ENCODE data around the gene TMEM208. TPM values are rescaled to one million over a fixed set of nuclear protein-coding genes. Genes with fewer than 3 reads are reported as not detected.

The TMEM208 gene
- total and polyA plus RNA-seq, 2 of the 13 experiments (the other 11 are each of a cell fraction or from before 2014, with no cell fraction given): 58.8 to 72.9 TPM

- TF ChIP-seq, protein P1, sequence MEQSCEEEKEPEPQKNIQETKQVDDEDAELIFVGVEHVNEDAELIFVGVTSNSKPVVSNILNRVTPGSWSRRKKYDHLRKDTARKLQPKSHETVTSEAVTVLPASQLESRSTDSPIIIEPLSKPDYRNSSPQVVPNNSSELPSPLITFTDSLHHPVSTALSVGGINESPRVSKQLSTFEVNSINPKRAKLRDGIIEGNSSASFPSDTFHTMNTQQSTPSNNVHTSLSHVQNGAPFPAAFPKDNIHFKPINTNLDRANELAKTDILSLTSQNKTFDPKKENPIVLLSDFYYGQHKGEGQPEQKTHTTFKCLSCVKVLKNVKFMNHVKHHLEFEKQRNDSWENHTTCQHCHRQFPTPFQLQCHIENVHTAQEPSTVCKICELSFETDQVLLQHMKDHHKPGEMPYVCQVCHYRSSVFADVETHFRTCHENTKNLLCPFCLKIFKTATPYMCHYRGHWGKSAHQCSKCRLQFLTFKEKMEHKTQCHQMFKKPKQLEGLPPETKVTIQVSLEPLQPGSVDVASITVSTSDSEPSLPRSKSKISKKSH (CRISPR knock-in tag; IDR thresholded peaks at IDR 0.05; ENCODE audit: borderline replicate concordance): peak; percentile 74
- TF ChIP-seq XBP1 (CRISPR knock-in tag; IDR thresholded peaks at IDR 0.05) (no peak), ZNF7 (CRISPR knock-in tag; IDR thresholded peaks at IDR 0.05) (no peak), TBX2 (CRISPR knock-in tag; IDR thresholded peaks at IDR 0.05; ENCODE audit: borderline replicate concordance) (peak; percentile 88), ARNT2 (CRISPR knock-in tag; IDR thresholded peaks at IDR 0.05; ENCODE audit: low read depth) (peak; percentile 89), ZBTB10 (CRISPR knock-in tag; IDR thresholded peaks at IDR 0.05; ENCODE audit: borderline replicate concordance) (no peak), NR1H2 (CRISPR knock-in tag; IDR thresholded peaks at IDR 0.05; ENCODE audit: borderline replicate concordance, low read depth) (no peak), ZNF75D (CRISPR knock-in tag; IDR thresholded peaks at IDR 0.05; ENCODE audit: borderline replicate concordance) (no peak), MYC (CRISPR knock-in tag; IDR thresholded peaks at IDR 0.05; ENCODE audit: borderline replicate concordance) (peak; percentile 84), ZNF768 (CRISPR knock-in tag; IDR thresholded peaks at IDR 0.05) (peak; percentile 71; the same call in 1 of the 2 replicates), TAF1 (CRISPR knock-in tag; IDR thresholded peaks at IDR 0.05) (peak; percentile 44; the same call in 1 of the 2 replicates), ZNF784 (CRISPR knock-in tag; IDR thresholded peaks at IDR 0.05; ENCODE audit: borderline replicate concordance) (peak; percentile 71; the same call in 1 of the 2 replicates), SIN3B (IDR thresholded peaks at IDR 0.05; ENCODE audit: low read length) (no peak), ERF (CRISPR knock-in tag; IDR thresholded peaks at IDR 0.05) (no peak), FOXP1 (IDR thresholded peaks at IDR 0.05) (no peak), FOXP1 (CRISPR knock-in tag; IDR thresholded peaks at IDR 0.05) (no peak), ZUFSP (CRISPR knock-in tag; IDR thresholded peaks at IDR 0.05; ENCODE audit: borderline replicate concordance) (no peak), SP2 (CRISPR knock-in tag; IDR thresholded peaks at IDR 0.05) (peak; percentile 38), ZNF737 (CRISPR knock-in tag; IDR thresholded peaks at IDR 0.05; ENCODE audit: borderline replicate concordance) (no peak)
- TF ChIP-seq, protein P2, sequence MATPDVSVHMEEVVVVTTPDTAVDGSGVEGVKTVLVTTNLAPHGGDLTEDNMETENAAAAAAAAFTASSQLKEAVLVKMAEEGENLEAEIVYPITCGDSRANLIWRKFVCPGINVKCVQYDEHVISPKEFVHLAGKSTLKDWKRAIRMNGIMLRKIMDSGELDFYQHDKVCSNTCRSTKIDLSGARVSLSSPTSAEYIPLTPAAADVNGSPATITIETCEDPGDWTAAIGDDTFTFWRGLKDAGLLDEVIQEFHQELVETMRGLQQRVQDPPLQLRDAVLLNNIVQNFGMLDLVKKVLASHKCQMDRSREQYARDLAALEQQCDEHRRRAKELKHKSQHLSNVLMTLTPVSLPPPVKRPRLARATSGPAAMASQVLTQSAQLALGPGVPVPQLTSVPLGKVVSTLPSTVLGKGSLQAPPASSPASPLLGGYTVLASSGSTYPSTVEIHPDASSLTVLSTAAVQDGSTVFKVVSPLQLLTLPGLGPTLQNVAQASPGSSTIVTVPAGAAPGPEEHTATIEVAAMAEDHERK (CRISPR knock-in tag; IDR thresholded peaks at IDR 0.05; ENCODE audit: low read depth): peak; percentile 36; the same call in 1 of the 2 replicates
Measured at GRCh38 chr16:67177743-67178699, 48.9 kb upstream of the TMEM208 start (continued).

Data from HepG2 (cell line).